Measurements from ENCODE around the gene TKFC. TPM values are rescaled to one million over a fixed set of nuclear protein-coding genes. Genes with fewer than 3 reads are reported as not detected.
A peak's percentile ranks its signal among the peaks of the same experiment; 100 is the strongest.

TKFC gene
- total RNA-seq, 4 donors from 2014 or later: 12.9 to 24.2 (median 14.8) TPM

DNA sequence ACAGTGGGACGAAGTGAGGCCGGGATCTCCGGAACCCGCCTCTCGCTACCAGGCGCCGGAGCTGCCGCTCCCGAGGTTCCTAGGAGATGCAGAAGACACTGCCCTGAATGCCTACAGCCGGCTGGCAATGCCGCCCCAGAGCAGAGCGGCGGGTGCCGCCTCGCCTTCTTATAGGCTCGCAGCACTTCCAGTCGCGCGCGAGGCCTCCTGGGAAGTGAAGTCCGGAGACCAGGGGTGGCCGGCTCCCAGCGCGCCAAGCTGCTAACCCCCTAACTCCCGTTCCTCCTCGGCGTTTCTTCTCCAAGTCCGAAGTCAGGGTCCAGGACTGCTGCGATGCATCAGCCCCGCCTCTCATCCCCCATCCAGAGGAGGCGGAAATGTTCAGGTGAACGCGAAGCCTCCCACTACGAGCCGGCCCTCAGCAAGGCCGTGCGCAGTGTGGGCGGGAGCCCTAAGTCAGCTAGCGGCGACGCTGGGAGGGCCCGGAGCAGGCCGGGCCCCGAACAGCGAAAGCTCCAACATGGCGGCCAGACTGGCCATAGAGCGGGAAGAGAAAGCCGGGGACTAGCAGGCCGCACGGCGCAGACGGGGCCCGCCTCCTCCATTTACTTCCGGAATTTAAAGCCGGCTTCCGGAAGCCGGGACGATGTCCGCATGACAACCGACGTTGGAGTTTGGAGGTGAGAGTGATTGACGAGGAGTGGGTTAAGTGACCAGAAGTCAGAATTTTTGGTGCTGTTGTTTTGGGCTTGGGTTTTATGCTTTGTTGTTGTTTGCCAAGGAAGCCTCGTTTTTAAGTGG is 28.9 kb downstream of the TKFC start, which contains the start of the genes CYB561A3 and TMEM138:
Gene CYB561A3, minus strand, starts transcription at position 142 of the 801 bp plus-strand sequence. CDS start 5,169 bp downstream, outside the sequence.
Gene TMEM138, plus strand, starts transcription at position 634 of the 801 bp plus-strand sequence. CDS start 2,017 bp downstream, outside the sequence.
- TF ChIP-seq, protein P1, sequence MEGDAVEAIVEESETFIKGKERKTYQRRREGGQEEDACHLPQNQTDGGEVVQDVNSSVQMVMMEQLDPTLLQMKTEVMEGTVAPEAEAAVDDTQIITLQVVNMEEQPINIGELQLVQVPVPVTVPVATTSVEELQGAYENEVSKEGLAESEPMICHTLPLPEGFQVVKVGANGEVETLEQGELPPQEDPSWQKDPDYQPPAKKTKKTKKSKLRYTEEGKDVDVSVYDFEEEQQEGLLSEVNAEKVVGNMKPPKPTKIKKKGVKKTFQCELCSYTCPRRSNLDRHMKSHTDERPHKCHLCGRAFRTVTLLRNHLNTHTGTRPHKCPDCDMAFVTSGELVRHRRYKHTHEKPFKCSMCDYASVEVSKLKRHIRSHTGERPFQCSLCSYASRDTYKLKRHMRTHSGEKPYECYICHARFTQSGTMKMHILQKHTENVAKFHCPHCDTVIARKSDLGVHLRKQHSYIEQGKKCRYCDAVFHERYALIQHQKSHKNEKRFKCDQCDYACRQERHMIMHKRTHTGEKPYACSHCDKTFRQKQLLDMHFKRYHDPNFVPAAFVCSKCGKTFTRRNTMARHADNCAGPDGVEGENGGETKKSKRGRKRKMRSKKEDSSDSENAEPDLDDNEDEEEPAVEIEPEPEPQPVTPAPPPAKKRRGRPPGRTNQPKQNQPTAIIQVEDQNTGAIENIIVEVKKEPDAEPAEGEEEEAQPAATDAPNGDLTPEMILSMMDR (IDR thresholded peaks at IDR 0.05): no peak
- TF ChIP-seq EP300 (IDR thresholded peaks at IDR 0.05): no peak
- TF ChIP-seq POLR2AphosphoS5 (IDR thresholded peaks at IDR 0.05): peak; percentile 78 to 96
- peak; percentile 78 for TF ChIP-seq POLR2A (IDR thresholded peaks at IDR 0.05; ENCODE audit: low read depth)
- H3K27me3 ChIP-seq: no peaks in the 10 kb centered on the region
- peak; percentile 98 for DNase-seq (ENCODE audit: extremely low spot score)
- H3K36me3 ChIP-seq: peaks cover 27 to 32% (median 32%) of the 10 kb centered on the region in 4 donors
- peak within 1 kb of the TSS; percentile 92 to 100 (median 98) for H3K27ac ChIP-seq (replicated peaks in 1 of 4)
- WGBS: under 1% methylated on average over 24 of the region's 63 CpGs
- H3K4me1 ChIP-seq: peaks cover 30 to 42% (median 32%) of the 10 kb centered on the region in 4 donors
- intact Hi-C loops (cut with DNase I): no loop called here
- peak within 1 kb of the TSS; percentile 66 to 94 (median 80) for H3K4me3 ChIP-seq
- H3K9me3 ChIP-seq: no peaks in the 10 kb centered on the region

GRCh38 chr11:61362542-61362875 is 29.5 kb downstream of the TKFC start:
- TF ChIP-seq POLR2AphosphoS5 (IDR thresholded peaks at IDR 0.05): no peak
- no peak for TF ChIP-seq EP300 (IDR thresholded peaks at IDR 0.05)
- TF ChIP-seq, protein P1 (IDR thresholded peaks at IDR 0.05): no peak
- TF ChIP-seq POLR2A (IDR thresholded peaks at IDR 0.05; ENCODE audit: low read depth): no peak
- intact Hi-C loops (cut with DNase I): no loop called here
- no peaks in the 10 kb centered on the region for H3K9me3 ChIP-seq
- DNase-seq (ENCODE audit: extremely low spot score): no peak
- H3K27me3 ChIP-seq: no peaks in the 10 kb centered on the region
- peak overlapping the region; percentile 92 to 100 (median 98) for H3K27ac ChIP-seq (replicated peaks in 1 of 4)
- peaks cover 30 to 42% (median 31%) of the 10 kb centered on the region in 4 donors for H3K4me1 ChIP-seq
- 1% methylated on average over 12 of the region's 12 CpGs for WGBS
- H3K36me3 ChIP-seq: peaks cover 32 to 38% (median 37%) of the 10 kb centered on the region in 4 donors
- peak overlapping the region; percentile 66 to 94 (median 80) for H3K4me3 ChIP-seq

DNA sequence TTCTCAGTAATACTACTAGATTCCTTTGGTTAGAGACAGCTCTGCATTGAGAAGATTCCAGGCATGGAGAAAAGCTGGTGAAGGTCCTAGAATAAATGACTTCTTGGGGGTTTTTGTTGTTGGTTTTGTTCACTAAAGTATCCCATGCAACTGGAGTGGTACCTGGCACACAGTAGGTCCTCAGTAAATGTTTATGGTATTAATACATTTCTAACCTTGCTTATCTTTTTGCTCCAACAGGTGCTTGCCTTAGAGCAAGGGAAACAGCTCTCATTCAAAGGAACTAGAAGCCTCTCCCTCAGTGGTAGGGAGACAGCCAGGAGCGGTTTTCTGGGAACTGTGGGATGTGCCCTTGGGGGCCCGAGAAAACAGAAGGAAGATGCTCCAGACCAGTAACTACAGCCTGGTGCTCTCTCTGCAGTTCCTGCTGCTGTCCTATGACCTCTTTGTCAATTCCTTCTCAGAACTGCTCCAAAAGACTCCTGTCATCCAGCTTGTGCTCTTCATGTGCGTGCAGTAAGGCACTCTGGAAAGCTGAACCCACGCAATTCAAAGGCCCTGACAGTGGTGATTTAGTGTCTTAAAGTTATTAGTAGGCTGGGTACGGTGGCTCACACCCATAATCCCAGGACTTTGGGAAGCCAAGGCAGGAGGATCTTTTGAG is 31.1 kb downstream of the TKFC start:
- no peak overlapping the region for H3K27ac ChIP-seq (replicated peaks in 1 of 4)
- no peaks in the 10 kb centered on the region for H3K27me3 ChIP-seq
- no peak for DNase-seq (ENCODE audit: extremely low spot score)
- 100% methylated on average over 1 of the region's 5 CpGs for WGBS
- TF ChIP-seq, protein P1 (IDR thresholded peaks at IDR 0.05): no peak
- TF ChIP-seq POLR2AphosphoS5 (IDR thresholded peaks at IDR 0.05) (no peak), POLR2A (IDR thresholded peaks at IDR 0.05; ENCODE audit: low read depth) (no peak), EP300 (IDR thresholded peaks at IDR 0.05) (no peak)
- H3K4me1 ChIP-seq: peaks cover 30 to 41% (median 34%) of the 10 kb centered on the region in 4 donors
- H3K9me3 ChIP-seq: no peaks in the 10 kb centered on the region
- H3K4me3 ChIP-seq: no peak overlapping the region
- H3K36me3 ChIP-seq: peaks cover 49 to 54% (median 54%) of the 10 kb centered on the region in 4 donors
- intact Hi-C loops (cut with DNase I): no loop called here

- Histone ChIP-seq H3K27me3 (no peaks in the 10 kb centered on the region), H3K4me1 (peaks cover 9 to 23% (median 18%) of the 10 kb centered on the region in 4 donors), H3K9me3 (no peaks in the 10 kb centered on the region), H3K4me3 (no peak overlapping the region), H3K27ac (replicated peaks in 1 of 4) (no peak overlapping the region), H3K36me3 (peaks cover 54 to 78% (median 66%) of the 10 kb centered on the region in 4 donors)
- intact Hi-C loops (cut with DNase I): no loop called here
- WGBS: 76% methylated on average over 6 of the region's 6 CpGs
- DNase-seq (ENCODE audit: extremely low spot score): no peak
- TF ChIP-seq POLR2AphosphoS5 (IDR thresholded peaks at IDR 0.05) (no peak), EP300 (IDR thresholded peaks at IDR 0.05) (no peak), POLR2A (IDR thresholded peaks at IDR 0.05; ENCODE audit: low read depth) (no peak)
- TF ChIP-seq, protein P1 (IDR thresholded peaks at IDR 0.05): no peak
Measured at GRCh38 chr11:61367406-61367805, 34.4 kb downstream of the TKFC start.

All from esophagus muscularis mucosa (tissue), 4 donors.